ENCODE data around the gene TSR3.

- TF ChIP-seq CTCF (IDR thresholded peaks at IDR 0.05) (no peak), ZFX (IDR thresholded peaks at IDR 0.05; ENCODE audit: borderline replicate concordance) (no peak)
Measured at GRCh38 chr16:1331712-1332617, 19.7 kb downstream of the TSR3 start.

All from 22Rv1 (cell line).